Stimulated activated CD8-positive, alpha-beta memory T cell treated with anti-CD3 and anti-CD28 coated beads, Interleukin-7, amount 100 ng/mL, for 4 hours (primary cell): ENCODE data around the gene TKT.

ENCODE experiments used
- DNase-seq, 2 donors: peaks; one replicate each; pipeline ENCODE4 v3.0.0-alpha.2; 2020; ENCODE audit warnings: low read depth in 2 of 2

Gene TKT

DNA sequence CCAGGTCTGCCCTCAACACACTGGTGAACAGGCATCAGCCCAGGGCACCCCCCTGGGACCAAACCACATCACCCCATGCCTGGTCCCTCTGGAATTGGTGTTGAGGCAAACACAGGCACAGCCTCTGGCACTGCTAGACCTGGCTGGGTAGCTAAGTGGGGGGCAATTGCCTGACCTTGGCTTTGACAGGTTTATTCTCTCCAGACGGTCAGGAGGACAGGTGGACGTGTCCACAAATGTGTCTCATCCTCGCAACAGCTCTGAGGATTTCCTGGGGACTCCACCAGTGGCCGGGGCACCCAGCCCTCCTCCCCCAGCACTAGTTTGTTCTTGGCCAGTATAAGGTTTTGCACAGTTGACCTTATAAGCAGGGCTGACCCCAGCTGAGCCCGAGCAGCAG lies 31.3 kb downstream of the TKT start:
- DNase-seq, result no peak

DNA sequence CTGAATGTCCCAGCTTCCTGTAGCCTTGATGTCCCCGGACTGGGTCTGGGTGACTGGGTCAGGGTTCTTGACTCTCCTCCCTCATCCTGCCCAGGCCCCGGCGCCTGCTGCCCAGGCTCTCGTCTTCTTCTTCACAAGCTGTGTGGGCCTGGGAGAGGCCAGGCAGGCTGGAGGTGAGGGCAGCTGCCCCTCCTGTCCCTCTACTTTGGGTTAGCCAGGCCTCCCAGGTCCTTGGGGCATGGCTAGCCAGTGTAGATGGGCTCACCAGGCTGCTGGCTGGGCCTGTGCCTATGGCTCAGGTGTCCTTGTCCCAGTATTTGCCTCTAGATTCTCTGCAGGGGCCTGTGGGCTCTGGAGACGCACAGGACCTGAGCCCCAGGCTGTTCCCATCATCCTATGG lies 31.8 kb downstream of the TKT start:
- no peak for DNase-seq

GRCh38 chr3:53223541-53223966 lies 32.3 kb downstream of the TKT start:
- no peak for DNase-seq

DNA sequence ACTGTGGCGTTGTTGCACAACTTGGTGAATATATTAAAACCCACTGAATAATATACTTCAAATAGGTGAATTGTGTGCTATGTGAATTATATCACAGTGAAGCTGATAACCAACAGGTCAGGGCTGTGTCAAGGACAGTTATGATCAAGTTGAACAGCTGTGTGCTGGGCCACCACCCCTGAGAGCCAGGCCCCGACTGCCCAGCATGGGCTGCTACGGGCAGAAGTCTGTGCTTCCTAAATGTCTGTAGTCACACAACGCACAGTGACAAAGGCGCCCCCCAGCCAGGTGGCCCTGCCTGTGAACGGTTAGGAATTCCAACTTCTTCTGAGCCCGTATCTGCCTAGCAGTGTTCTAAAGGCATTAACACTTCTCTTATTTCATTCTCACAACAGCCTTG lies 32.8 kb downstream of the TKT start:
- no peak for DNase-seq

DNA sequence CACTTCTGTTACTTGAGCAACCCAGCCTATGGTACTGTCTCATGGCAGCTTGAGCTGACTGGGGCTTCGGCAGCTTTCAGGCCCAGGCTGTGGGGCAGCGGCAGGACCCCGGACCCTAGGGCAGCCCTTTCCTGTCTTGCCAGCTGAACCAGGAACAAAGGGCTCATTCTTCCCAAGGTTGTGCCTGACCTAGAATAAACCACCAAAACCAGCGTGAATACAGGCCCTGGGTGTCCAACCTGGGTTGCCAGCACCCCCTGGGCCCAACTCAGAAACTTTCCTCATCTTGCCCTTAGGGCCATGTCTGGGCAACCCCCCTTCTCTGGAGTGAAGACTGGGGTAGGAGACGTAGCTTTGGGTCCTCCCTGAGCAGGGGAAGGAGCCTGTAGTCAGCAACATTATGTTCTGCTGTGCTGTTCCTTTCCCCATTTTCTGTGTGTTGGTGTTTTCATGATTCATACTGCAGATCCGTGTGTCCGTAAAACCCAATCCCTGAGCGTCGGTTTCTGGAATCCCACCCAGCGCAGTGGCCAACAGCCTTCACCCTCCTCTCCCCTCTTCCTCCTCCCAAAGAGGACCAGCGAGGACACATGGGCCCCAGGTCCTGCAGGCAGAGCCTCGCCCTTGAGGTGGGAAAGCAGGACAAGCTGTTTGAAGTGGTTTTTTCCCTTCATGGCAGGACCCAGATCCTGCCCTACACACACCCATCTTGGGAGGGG lies 33.5 kb downstream of the TKT start:
- no peak for DNase-seq

DNA sequence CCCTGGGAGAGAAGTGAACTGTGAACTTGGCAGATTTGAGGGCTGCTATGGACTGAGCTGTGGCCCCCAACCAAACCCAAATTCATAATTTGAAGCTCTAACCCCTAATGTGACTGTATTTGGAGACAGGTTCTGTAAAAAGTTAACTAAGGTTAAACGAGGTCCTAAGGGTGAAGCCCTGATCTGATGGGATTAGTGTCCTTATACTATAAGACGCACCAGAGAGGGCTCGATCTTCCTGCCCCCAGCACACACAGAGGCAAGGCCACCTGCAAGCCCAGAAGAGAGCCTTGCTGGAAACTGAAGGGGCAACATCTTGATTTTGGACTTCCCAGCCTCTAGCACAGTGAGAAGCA lies 34.0 kb downstream of the TKT start:
- DNase-seq, result no peak

DNA sequence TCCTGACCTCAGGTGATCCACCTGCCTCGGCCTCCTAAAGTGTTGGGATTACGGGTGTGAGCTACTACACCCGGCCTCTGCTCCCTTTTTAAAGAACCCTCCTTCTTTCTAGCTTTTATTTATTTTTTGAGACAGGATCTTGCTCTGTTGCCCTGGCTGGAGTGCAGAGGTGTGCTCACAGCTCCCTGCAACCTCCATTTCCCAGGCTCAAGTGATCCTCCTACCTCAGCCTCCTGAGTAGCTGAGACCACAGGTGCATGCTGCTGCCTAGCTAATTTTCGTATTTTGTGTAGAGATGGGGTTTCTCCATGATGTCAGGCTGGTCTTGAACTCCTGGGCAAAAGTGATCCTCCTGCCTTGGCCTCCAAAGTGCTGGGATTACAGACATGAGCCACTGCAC lies 34.5 kb downstream of the TKT start:
- DNase-seq, result no peak

DNA sequence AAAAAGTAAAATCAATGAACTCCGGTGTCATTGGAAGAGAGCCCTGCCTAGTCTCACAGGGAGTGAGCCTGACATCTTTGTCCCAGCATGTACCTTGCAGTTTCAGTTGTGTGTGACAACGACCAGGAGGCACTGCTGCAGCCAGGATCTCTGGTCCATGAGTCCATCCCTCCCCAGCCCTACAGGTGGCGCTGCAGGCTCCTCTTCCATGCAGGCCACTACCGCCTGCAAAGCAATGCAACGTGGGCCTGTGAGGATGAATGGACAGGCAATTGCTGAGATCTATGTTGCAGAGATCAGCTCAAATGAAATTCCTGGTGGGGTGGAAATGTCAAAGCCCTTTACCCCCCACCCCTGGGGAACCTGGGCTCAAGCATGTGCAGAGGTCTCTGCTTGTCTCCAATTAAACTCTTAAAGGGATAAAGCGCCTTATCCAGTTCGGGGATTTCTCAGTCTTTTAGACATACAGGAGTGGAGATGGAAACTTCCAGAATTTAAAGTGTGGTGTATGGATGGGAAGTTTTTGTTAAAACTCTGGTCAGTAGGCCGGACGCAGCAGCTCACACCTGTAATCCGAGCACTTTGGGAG lies 35.8 kb downstream of the TKT start:
- DNase-seq, result peak; percentile 38 to 53

GRCh38 chr3:53218131-53218530 lies 37.7 kb downstream of the TKT start:
- DNase-seq, result no peak

DNA sequence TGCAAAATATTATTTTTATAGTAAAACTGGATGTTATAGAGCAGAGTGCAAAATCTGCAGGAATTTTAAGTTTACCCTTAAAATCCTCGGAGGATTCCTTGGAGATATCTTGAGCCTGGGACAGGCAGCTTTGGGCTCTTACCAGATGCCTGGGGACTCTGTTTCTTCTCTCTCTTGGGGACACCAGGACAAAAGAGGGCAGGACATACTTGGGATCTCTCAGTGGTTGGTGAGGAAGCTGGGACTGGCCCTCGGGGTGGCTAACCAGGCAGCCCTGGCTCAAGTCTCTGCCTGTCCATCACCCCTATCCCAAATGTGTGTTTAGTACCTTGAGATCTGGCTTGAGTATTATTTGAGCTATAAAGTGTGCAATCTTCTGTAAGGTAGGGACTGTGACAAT lies 38.6 kb downstream of the TKT start:
- DNase-seq, result no peak

DNA sequence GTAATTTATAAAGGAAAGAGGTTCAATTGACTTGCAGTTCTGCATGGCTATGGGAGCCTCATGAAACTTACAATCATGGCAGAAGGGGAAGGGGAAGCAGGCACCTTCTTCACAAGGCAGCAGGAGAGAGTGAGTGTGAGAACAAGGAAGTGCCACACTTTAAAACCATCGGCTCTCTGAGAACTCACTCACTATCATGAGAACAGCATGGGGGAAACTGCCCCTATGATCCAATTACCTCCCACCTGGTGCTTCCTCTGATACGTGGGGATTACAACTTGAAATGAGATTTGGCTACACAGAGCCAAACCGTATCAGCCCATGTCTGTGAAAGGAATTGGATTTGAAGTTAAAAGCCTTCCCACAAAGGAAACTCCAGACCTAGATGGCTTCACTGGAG lies 39.1 kb downstream of the TKT start:
- no peak for DNase-seq

DNA sequence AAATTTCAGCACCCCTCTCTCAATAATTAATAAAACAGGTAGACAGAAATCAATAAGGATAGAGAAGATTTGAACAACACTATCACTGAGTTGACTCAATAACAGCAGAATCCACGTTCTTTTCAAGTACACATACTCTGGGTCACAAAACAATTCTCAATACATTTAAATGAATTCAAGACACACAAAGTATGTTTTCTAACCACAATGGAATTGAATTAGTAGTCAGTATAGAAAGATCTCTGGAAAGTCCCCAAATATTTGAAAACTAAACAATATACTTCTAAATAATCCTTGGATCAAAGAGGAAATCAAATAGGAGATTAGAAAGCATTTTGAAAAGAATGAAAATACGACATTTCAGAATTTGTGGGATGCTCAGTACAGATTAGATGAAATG lies 40.0 kb downstream of the TKT start:
- DNase-seq, result no peak

- no peak for DNase-seq
Measured at GRCh38 chr3:53213276-53213675, 42.5 kb downstream of the TKT start.

GRCh38 chr3:53211706-53212702 lies 43.8 kb downstream of the TKT start:
- no peak for DNase-seq

GRCh38 chr3:53202331-53203015 lies 53.3 kb downstream of the TKT start:
- DNase-seq, result no peak

- no peak for DNase-seq
Measured at GRCh38 chr3:53200501-53201498, 55.0 kb downstream of the TKT start.

- no peak for DNase-seq
Measured at GRCh38 chr3:53199834-53200233, 56.0 kb downstream of the TKT start.

DNA sequence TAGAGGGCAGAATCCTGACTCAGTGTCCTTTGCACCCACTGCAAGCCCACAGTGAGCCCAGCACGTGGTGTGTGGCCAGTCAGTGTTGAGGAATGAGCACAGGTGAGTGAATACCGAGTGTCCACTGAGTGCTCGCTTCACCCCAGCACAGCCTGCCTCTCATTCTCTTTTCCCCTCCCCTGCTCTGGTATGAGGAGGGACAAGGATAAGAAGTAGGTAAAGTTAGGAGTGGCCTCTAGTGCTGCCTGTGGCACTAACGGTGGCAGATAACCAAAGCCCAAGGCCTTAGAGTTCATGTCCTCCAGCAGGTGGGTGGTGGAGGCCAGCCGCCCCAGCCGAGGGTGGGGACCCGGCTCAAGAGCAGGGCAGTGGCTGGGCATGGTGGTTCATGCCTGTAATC lies 56.8 kb downstream of the TKT start:
- no peak for DNase-seq

GRCh38 chr3:53198256-53198977 lies 57.4 kb downstream of the TKT start:
- DNase-seq, result no peak
